Measurements from ENCODE around the gene PTPRE. TPM values are rescaled to one million over a fixed set of nuclear protein-coding genes. Genes with fewer than 3 reads are reported as not detected.

PTPRE gene
- 33.0 TPM for total RNA-seq

GRCh38 chr10:127906548-127907377 is at the start of gene PTPRE:
TSS of gene PTPRE (plus strand) at chr10:127907103. CDS start at chr10:128040882, 133,779 bp downstream.
- DNase-seq (ENCODE audit: low spot score), result peak; percentile 73

- no peak for DNase-seq (ENCODE audit: low spot score)
These were observed 46.3 kb upstream of the PTPRE start for GRCh38 chr10:127860592-127860991.

GRCh38 chr10:127863231-127863825 is 43.6 kb upstream of the PTPRE start:
- DNase-seq (ENCODE audit: low spot score), result no peak

DNA sequence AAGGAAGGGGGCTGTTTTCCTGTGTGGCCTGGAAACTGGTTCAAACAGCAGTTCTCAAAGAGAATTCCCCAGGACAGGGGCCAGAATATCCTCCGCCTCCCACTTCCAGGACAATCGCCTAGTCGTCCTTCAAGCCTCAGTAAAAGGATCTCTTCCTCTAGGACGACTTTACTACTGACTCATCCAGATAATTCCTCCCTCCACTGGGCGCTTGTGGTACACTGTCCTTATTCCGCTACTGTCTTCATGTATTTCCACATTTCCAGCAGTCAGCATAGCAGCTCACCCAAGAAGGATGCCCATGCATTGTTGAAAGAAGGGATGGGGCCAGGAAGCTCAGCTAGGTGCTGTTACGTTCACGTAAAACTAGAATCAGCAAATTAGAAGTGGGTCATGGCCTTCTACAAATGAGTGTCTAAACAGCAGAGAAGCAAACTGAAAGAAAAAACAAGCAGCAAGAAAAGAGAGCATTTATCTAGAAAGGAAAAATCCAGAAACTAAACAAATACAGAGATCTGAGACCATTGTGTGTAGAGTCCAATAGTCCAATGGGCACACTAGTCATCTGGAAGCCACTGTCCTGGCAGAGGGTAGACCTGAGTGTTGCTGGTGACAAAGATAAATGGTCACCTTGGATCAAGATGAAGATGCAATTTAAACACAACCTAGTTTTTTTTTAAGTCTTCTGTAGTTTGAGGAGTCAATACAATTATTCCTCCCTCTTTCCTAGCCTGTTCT is 40.5 kb upstream of the PTPRE start:
- DNase-seq (ENCODE audit: low spot score), result no peak

- no peak for DNase-seq (ENCODE audit: low spot score)
These were observed 39.1 kb upstream of the PTPRE start for GRCh38 chr10:127867805-127868204.

GRCh38 chr10:127869329-127869728 is 37.6 kb upstream of the PTPRE start:
- DNase-seq (ENCODE audit: low spot score), result no peak

DNA sequence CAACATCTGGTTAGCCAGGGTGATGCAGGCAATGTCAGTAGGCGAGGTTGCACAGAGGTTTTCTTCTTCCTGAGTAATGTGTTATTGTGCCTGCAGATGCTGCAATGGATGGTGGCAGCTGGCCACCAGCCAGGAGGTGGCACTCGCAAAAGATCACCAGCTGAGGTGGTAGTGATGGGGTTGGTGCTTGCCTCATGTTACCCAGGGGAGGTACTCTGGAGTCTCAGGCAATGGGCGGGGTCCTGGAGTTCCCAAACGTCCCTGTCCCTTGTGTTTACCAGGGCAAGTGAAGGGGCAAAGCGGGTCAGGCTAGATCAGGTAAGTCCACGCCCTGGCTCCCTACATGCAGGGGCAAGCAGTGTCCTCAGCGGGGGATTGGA is 35.3 kb upstream of the PTPRE start:
- no peak for DNase-seq (ENCODE audit: low spot score)

DNA sequence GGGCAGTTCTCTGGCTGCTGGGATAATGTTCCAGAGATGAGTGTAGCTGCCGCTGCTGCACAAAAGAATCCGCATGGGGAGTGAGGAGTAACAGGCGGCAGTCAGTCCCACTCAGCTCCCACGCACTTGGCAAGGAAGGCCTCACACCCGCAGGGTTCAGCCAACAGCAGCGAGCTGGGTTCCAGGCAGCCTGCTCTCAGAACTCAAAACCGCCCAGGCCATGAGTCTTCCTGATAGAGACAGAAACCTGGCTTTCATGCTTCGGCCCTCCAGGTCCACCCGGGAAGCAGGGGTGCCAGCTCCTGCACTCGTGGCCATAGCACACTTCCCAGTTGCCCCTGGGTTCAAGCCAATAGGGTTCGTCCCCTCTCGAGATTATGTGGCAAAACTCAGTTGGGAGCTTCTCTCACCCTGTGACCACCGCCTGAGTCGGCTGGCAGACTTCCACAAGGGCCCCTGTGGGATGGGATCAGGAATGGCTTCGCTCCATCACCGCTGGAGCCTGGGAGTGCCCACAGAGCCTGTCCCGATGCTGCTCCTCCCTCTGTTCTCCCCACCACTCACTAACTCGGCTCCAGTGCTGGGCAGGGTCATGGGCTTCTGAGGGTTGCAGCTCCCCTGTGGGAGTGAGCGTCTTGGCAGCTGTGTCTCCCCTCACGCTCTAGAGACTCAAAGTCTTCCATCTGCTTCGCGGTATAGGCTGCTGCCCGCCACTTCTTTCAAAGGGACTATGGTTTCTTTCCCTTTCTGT is 34.7 kb upstream of the PTPRE start:
- peak; percentile 38 for DNase-seq (ENCODE audit: low spot score)

DNA sequence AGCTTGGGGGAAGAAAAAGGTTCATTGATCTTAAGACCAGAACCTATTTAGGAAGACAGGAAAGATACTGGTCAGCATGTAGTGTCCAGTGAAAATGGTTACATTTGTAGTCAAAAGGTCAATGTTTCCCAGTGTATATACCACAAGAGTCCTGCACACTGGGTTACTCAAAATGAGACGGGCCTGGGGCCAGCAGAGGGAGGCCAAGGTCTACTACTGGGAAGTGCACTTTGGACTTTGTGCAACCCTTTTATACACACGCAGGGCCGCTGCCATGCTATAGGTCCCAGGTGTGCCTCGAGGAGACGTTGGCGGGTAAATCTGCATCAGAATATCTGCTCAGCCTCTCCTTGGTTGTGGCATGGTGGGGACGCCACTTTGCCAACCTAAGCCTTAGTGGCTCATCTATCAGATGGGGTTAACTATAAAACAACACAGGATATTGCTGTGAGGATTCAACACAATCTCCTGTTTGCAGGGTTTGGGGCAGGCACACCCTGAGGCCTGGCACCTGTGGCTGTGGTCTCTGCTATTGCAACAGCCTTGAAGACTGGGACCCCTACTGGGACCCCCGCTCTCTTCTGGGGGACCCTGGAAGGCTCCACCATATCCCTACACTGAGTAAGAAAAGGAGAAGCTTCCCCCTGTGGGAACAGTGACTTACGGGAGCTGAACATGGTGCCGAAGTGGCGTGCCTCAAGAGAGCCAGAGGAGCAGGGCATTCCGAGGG is 33.9 kb upstream of the PTPRE start:
- peak; percentile 40 for DNase-seq (ENCODE audit: low spot score)

GRCh38 chr10:127873901-127874470 is 32.9 kb upstream of the PTPRE start:
- peak; percentile 35 for DNase-seq (ENCODE audit: low spot score)

DNA sequence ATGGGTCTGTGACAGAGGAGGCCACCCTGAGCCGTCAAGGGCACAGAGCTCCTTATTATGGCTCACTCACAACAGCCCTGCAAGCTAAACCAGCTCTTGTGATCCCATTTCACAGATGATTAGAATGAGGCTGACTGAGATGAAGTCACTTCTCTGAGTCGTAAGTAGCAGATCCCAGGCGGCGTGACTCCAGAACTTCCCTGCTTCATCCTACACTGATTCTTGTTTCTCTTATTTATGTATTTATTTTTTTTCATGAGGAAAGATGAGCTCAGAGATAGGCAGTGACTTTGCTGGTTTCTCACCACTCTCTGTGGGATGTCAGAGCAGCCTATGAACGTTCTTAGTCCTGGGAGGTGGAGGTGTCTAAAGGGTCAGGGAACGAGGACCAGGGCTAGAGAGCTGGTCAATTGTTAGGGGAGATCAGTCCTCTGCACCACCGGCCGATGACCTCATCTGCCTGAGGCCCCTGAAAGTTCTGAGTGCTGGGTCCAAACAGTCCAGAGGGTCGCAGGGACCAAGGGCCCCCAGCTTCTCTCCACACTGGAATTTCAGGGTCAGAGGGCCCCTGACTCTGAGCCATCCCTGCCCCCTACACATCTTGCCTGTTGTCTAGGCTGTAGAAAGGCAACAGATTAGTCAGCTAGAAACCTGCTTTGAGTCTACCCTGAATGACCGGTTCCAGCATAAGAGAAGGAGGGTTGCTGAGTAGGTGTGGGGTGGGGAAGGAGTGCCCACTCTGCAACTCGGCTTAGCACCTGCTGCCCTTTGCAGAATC is 32.0 kb upstream of the PTPRE start:
- peak; percentile 41 for DNase-seq (ENCODE audit: low spot score)

- DNase-seq (ENCODE audit: low spot score), result no peak
These were observed 31.5 kb upstream of the PTPRE start for GRCh38 chr10:127875449-127875765.

DNA sequence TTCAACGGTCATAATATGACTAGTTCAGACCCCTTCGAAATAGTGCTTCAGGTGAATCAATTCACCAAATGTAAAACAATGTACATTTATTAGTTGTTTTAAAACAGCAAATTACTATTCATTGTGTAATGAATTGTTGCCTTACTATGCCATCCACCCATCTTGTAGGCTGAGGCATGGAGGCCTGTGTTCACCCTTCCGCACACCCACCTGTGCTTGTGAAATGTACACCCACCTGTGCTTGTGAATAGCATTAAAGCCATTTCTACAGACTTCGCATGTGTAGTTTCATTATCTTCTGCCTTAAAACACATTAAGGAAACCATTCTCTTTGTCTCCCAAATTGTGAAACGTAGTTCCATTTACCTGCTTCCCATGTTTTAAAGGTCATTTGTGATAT is 31.0 kb upstream of the PTPRE start:
- peak; percentile 1 for DNase-seq (ENCODE audit: low spot score)

- DNase-seq (ENCODE audit: low spot score), result no peak
These were observed 29.8 kb upstream of the PTPRE start for GRCh38 chr10:127877116-127877515.

DNA sequence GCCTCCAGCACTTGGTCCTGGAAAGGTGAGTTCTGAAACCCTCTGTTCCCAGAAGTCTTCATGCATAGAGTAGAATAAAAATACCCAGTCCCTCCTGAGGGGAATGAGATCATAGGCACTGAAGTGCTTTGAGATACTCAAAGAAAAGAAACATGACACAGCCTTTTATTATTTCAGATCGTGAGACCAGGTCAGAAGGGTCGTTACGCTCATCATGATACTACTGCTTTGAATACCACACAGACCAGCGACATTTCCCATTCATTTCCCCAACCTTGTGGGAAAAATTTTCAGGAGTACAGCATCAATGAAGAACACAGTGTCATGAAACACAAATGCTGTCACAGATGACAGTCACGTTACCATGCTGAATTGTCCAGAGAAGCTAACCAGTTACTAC is 29.2 kb upstream of the PTPRE start:
- DNase-seq (ENCODE audit: low spot score), result no peak

DNA sequence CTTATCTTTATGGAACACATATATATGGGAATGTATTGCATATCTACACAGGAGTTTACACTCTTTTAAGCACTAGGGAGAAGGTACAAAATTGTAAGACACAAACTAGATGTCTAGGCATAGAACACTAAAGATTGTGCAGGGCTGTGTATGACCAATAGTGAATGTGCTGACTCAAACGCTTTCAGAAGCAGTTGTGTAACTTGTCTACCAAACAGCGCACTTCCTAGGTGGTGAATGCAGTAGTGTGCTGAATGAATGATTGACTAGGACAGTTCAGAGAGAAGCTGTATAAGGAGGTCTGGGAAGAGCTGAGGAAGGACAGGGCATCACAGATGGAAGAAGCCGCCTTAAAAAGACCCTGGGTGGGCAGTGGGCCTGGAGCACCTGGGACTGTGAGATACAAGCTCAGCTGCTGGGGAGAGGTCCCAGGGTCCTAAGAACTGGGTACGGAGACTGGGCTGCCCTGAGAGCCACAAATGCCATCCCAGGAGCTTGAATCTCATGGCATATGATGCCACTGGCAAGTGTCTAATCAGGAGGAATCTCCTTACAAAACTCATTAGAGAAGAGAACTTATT is 28.3 kb upstream of the PTPRE start:
- no peak for DNase-seq (ENCODE audit: low spot score)

- DNase-seq (ENCODE audit: low spot score), result no peak
These were observed 26.3 kb upstream of the PTPRE start for GRCh38 chr10:127880557-127880956.

GRCh38 chr10:127881262-127881661 is 25.6 kb upstream of the PTPRE start:
- DNase-seq (ENCODE audit: low spot score), result no peak

GRCh38 chr10:127882391-127882790 is 24.5 kb upstream of the PTPRE start:
- DNase-seq (ENCODE audit: low spot score), result no peak
